HPDE6-E6E7 (cell line): Measurements from ENCODE around the gene ARGLU1.
A peak's percentile ranks its signal among the peaks of the same experiment; 100 is the strongest.

Experiments used
- DNase-seq: peaks from one replicate; pipeline ENCODE4 v3.0.0; 2011; ENCODE audit warnings: missing footprints; ENCODE audit errors: extremely low spot score

Gene ARGLU1

DNA sequence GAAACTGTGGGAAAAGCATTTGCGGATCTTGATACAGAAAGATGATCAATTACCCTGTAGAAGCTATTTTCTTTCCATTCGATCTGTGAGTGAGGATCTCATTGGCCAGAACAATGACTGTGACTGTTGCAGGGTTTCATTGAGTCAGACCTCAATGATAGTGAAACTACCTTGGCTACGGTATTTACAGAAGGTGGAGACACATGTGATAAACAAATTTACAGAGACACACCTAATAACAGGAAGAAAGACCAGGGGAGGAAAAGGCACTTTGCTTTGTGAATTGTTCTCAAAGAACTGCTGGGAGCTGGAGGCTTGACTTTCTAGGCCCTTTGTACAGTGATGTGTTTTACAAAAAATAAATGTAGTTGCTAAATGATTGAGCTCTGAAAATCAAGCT lies 19.9 kb upstream of the ARGLU1 start:
- DNase-seq: no peak

DNA sequence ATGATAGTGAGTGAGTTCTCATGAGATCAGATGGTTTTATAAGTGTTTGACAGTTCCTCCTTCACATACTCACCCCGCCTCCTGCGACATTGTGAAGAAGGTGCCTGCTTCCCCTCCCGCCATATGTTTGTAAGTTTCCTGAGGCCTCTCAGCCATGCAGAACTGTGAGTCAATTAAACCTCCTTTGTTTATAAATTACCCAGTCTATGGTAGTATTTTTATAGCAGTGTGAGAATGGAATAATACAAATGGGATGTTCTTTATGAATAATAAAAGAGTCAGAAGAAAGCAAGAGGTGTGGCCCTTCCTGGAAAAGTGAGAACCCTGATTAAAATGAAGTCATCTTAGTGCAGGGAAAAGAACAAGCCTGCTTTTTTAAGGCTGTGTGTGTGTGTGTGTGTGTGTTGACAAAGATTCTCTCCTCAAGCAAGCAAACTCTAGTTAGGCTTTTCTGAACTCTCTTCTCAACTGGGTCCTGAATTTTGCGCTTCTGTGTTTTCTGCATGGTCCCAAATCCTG lies 18.8 kb upstream of the ARGLU1 start:
- no peak for DNase-seq

DNA sequence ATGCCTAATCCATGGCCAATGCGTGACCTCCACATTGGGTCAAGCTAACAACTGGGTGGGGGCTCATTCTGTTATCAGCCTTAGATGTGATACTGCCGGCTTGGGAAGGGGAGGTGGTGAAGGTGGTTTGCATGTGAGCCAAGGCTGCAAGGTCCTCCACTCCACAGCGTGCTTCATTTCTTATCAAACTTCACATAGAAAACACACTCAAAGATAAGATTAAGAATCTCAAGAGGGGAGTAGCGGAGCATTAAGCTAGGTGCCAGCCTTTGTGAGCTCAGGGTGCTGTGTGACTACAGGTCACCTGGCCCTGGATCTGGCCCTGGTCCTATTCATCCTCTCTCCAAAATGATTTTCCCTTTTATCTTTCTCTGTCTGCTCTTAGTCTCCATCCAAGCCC lies 13.3 kb upstream of the ARGLU1 start:
- no peak for DNase-seq

DNA sequence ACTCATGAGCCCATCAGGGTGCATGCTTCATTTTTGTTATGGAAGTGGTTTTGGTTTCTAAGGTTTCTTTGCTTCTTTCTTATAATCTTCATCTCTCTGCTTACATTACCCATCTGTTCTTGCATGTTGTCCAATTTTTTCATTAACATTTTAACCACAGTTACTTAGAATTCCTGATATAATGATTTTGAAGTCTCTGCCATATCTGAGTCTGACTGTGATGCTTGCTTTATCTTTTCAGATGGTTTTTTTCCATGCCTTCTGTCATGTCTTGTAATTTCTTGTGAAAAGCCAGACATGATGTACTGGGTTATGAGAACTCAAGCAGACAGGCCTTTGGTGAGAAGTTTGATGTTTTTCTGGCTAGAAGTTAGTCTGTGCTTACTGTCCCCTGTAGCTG lies 8.0 kb upstream of the ARGLU1 start:
- no peak for DNase-seq

DNA sequence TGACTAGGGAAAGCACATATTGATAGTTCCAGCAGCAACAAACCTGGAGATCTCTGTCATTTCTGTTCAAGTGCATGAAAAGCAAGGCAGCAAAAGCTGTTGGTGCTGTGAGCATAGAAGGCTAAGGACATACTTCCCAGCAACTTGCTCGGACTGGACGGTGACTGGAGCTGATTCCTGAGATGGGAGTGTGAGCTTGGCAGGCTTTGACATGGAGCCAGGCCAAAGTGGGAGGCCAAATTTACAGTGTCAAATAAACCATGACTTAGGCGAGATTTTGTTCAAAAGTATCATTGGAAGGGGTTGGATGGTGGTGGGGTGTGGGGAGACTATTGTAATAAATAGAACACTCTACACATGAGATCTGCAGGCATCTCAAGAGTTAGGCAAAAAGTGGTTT lies 5.9 kb upstream of the ARGLU1 start:
- no peak for DNase-seq

DNA sequence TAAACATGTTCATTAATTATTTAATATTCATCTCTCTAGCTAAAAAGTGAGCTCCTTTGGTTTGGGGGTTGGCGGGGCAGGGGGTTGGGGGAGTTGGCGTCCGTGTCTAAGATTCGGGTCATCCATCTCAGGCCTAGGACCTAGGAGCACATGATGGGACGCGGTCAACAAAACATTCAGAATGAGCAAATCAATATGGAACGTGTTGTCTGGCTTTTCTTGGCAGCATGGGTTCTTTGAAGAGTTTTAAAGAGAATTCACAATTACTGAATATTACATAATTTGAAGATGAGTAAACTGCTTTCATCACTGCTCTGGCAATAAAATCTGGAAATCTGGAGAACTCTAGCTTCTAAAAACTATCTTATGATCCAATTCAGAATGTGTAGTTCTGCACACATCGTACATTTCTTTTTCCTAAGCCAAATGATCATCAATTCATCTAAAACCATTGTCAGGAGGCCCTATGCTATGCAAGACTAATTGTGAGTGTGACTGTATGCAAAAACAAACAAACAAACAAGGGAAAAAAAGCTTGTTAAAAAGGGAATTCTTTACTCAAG lies 5.4 kb upstream of the ARGLU1 start:
- DNase-seq: no peak

DNA sequence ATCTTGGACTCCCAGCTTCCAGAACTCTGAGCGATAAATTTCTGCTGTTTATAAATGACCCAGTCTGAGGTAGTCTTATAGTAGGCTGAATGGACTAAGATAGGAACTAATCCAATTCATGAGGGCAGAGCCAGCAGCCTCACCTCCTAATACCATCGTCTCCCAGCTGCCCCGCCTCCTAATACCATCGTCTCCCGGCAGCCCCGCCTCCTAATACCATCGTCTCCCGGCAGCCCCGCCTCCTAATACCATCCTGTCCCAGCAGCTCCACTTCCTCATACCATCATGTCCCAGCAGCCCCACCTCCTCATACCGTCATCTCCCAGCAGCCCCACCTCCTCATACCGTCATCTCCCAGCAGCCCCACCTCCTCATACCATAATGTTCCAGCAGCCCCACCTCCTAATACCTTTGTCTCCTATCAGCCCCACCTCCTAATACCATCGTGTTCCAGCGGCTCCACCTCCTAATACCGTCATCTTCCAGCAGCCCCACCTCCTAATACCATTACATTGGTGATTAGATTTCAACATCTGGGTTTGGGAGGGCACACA lies 2.4 kb upstream of the ARGLU1 start:
- peak; percentile 21 for DNase-seq

DNA sequence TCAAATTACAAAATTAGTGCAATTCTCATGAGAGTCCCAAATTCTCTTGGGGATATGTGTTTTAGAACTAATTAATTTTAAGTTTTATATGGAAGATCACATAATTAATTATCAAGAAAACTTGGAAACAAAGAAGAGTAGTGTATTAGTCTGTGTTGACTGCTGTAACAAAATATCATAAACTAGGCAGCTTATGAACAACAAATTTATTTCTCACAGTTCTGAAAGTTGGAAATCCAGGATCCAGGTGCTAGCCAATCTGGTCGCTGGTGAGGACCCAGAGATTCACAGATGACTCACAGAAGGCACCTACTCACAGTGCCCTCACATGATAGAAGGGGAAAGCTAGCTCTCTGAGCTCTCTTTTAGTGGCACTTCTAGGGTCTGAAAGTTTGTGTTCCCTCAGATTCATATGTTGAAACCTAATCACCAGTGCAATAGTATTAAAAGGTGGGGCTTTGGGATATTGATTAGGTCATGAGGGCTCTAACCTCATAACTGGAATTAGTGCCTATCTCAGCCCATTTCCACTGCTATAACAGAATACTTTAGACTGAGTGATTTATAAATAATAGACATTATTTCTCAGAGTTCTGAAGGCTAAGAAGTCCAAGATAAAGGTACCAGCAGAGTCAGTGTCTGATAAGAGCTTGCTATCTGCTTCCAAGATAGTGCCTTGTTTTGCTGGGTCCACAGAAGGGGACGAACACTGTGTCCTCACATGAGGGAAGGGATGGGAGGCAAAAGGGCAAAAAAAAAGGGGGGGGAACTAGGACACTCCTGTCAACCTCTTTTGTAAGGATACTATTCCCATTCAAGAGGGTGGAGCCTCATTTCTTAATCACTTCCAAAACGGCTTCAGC lies 1.5 kb upstream of the ARGLU1 start:
- DNase-seq: peak; percentile 21

DNA sequence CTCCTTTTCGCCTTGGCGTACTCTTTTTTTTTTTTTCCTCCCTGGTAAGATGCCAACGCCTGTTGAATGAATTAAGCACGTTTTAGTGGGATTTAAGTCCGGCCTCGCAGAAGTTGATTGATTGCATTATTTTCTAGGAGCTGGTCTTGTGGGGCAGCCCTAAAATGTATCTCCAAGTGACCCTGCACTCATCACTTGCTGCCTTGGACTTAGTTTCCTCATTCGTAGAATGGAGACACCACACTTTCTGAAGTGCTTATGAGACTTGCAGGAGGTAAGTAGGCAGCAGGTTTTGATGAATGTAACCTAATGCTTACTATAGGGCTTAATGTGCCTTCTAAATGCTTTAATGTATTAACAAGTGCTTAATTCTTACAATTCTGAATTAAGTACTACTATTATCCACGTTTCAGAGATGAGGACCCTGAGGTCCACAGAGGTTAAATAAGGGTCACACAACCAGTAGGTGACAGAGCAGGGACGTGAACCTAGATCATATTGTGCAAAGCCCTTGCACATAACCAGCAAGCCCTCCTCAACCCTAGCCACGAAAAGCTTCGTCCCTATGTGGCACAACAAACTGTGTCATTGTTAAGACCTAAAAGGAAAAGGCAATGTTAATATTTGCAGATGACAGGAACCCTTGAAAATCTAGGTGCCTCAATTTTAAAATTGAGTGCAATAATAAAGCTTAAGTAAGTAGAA lies 514 bp upstream of the ARGLU1 start:
- DNase-seq: no peak

DNA sequence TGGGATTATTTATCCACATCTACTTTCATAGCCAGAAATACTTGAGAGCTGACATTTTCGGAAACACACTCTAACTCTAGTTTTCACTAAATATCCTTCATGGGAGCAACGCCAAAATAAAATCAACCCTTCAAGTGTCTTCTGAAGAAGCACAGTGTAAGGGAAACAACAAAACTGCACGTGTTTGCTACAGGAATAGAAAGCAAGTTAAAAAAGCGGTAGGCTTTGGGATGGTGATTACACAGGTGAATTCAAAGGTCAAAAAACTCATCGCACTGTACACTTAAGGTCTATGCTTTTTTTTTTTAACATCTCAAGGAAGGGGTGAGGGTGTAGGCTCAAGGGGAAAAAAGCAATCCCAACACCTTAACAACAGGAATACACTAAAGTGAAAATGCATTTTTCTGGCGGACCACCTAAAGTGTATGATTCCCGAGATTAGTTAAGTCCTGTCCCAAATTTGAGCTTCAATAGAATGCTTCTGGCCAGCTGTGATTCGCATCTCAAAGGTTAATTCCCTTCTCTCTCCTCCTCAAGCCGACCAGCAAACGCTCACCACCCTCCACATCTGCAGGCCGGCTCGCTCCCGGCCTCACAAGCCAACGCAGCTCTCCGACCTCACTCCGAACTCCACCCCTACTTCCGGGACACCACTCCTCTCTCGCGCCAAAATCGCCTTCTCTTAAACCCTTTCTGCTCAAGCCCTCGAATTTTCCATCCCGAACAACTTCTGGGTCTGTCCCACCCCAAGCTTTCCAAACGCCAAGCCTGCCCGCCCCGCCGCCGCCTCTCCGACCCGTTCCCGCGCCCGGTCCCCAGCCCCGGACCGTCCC lies 1.1 kb downstream of the ARGLU1 start:
- DNase-seq: peak; percentile 49

DNA sequence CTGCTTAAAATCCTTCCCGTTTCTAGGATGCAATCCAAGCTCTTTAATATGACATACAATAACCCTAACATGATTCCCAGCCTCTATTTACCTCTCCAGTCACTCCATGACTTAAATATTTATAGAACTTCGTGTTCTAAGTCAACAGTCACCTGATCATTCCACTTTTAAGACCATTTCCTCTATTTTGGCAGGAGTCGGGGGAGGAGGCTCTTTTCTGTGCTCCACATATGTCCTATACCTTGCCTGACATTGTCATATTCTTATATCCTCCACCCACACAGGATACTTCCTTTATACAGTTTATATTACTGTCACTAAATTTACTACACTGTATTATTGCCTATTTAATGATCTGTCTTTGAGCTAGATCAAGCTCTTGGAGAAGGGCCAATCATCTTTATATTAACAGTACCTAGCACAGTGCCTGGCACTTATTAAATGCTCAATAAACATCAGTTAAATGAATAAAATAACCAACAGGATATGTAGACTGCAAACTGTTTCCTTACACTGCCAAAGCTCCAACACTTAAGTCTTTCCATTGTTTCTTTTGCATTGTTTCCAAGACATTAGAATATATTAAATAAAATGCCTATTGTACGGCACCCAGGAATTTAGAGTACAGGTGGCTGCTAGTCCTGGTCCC lies 2.7 kb downstream of the ARGLU1 start:
- DNase-seq: no peak

DNA sequence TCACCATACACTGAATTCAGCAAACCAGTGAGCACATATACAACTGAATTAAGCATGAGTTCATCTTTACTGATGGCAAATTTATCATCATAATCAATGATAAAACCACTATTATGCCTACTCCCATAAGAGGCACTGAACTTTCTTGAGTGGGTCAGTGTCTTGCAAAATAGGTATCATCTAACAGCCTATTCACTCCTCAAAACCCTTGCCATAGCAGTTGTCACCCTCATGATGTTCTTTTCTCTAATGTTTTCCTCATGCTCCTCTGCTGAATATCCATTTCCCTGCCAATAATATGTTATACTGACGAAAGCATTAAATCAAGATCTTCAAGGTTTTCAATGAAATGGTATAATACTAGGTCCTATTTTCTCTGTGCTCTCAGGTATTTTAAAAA lies 5.6 kb downstream of the ARGLU1 start:
- DNase-seq: no peak

DNA sequence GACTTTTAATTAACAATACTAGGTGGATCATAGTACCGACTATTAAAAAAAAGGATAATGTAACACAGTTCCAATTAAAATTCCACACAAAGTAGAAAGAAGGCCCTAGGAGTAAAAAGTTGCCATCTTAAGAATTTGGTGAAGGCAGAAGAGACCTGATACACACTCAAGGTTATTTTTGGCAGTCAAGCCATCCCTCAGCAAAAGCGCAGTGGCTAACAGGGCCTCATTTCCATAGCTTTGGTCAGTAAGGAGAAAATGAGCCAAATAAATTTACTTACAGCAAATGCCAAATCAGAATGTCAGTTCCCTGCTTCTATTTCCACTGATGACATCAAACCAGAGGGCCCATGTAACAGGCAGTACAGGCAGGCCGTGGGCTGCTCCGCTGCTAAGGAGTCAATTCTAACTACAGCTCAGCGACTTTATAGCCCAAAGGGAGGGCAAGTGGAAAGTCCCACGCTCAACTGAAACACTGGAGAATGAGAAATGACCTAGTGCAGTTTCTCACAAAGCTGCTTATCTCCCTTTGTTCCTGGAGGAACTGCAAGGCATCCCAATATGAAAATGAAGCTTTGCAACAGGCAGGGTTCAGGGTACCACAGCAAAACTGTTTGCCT lies 6.3 kb downstream of the ARGLU1 start:
- DNase-seq: no peak

DNA sequence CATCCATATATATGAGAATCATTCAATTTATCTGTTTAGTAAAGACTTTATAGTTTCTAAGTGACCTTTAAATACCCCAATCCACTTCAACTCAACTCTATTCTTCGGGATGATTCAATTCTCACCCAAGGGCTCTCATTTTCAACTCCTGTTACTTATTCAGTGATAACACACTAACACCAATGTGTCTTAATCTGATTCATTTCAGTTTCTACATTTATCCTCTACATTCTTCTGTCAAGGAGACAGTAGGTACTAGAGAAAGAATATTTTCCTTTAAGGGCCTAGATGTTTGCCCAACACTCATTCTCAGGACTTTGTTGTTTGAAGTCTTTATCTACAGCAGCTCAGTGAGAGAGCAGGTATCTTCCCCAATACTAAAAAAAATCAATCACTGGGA lies 7.1 kb downstream of the ARGLU1 start:
- DNase-seq: no peak

DNA sequence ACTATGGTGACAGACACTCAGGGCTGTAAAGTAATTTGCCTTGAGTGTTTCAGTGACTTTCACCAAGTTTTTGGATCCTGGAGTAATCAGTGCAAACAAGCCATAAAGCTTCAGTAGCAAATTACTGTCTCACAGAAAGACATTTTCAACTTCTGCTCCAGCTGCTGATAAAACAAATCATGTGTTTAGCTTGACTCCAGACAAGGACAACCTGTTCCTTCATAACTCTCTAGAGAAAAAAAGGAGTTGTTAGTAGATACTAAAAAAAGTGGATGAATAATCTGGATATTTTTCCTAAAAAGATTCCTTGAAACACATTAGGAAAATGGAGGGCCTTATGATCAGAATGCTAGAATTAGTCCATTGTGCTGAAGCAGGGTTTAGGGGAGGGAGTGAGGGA lies 9.4 kb downstream of the ARGLU1 start:
- no peak for DNase-seq

DNA sequence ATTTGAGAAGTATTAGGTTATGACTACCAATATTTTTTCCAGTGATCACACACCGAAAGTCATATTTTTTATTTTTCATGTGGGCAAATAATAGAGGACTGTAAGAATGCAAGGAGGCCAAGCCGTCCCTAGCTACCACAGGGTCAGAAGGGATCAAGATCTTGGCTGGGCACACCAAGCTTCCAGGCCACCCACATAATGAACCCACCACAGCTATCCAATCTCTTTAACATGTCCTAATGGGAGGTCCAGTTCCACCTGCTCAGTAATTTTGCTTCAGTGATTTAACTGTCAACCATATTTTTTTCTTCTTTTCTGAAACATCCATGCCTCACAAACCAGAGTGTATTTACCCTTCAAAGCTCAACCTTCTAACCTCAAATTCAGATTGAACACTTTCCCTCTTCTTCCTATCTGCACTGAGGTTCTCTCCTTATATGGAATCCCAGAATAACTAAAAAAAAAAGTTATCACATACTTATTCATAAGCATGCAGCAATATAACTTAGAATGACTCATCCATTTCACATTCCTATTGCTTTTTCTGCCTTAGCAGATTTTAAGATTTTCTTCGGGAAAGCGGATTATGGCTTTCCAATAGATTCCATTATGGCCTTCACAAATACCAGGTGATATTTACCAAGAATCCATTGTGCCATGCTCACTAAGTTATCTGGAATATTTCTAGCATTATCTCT lies 12.2 kb downstream of the ARGLU1 start:
- no peak for DNase-seq

DNA sequence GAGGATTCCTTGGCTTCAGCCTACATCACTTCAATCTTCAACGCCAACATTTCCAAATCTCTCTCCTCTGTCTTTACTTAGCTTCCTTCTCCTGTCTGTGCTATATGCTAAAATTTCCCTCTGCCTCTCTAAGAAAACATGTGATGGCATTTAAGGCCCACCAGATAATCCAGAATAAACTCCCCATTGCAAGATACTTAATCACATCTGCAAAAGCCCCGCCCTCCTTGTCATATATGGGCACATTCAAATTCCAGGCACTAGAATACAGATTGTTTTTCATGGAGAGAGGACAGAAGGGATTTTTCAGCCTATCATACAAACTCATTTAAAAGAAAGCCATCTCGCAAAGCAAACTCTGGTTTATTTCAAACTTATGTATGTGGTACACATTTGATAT lies 16.2 kb downstream of the ARGLU1 start:
- DNase-seq: no peak

DNA sequence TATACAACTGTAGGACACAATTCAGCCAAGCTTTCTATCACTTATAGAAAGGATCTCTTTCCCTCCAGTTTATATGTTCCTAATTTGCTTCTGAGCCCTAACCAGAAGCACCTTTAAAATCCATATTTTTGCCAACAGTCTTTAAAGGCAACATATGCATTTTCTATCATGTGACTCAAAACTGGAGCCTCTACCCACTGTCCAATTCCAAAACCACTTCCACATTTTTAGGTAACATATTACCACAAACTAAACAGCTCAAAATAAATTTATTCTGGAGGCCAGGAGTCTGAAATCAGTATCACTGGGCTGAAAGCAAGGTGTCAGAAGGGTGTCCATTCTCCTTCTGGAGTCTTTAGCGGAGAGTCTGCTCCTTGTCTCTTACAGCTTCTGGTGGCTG lies 16.6 kb downstream of the ARGLU1 start:
- DNase-seq: no peak

DNA sequence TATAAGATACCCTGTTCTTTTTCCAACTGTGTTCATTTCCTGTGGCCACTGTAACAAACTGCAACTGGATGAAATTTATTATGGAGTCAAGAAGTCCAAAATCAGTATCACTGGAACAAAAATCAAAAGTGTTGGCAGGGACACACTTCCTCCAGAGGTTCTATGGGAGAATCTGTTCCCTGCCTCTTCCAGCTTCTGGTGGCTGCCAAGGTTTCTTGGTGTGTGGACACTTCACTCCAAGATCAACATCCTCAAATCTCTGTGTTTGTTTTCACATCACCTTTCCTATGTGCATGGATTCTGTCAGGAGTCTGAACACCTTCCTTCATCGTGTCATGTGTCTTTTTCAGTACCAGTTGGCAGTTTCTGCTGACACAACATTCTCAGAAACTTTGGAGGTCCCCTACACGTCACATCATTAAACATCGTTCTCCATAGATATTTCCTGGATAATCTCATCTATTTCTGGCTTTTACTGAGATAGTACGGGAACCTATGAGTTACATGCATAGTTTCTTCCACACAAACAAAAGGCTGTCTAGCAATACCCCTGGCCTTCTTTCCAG lies 17.3 kb downstream of the ARGLU1 start:
- no peak for DNase-seq
